WTC11 (cell line): ENCODE data around the gene DDX10.

Experiments
- CREB1 ChIP-seq: sonication (generic); formaldehyde crosslinking; IDR thresholded peaks from 2 replicates; pipeline ENCODE4 v1.8.0; 2023; ENCODE audit warnings: mild to moderate bottlenecking, missing genetic modification reagents
- FOXK1 ChIP-seq: sonication (generic); formaldehyde crosslinking; IDR thresholded peaks from 2 replicates; pipeline ENCODE4 v1.8.0; 2022; ENCODE audit warnings: mild to moderate bottlenecking, moderate library complexity, missing genetic modification reagents
- MAX ChIP-seq: sonication (generic); formaldehyde crosslinking; IDR thresholded peaks from 2 replicates; pipeline ENCODE4 v1.8.0; 2022; ENCODE audit warnings: mild to moderate bottlenecking, missing genetic modification reagents
- TF ChIP-seq, protein P1 (sequence below): fragments of 200-600 bp; IDR thresholded peaks from 2 replicates; pipeline ENCODE4 v1.8.0; 2022; ENCODE audit warnings: antibody characterized with exemption
- TF ChIP-seq, protein P2 (sequence below): sonication (generic); formaldehyde crosslinking; IDR thresholded peaks from 2 replicates; pipeline ENCODE4 v1.8.1; 2023; ENCODE audit warnings: mild to moderate bottlenecking, moderate library complexity, missing genetic modification reagents

- TF ChIP-seq, protein P1, sequence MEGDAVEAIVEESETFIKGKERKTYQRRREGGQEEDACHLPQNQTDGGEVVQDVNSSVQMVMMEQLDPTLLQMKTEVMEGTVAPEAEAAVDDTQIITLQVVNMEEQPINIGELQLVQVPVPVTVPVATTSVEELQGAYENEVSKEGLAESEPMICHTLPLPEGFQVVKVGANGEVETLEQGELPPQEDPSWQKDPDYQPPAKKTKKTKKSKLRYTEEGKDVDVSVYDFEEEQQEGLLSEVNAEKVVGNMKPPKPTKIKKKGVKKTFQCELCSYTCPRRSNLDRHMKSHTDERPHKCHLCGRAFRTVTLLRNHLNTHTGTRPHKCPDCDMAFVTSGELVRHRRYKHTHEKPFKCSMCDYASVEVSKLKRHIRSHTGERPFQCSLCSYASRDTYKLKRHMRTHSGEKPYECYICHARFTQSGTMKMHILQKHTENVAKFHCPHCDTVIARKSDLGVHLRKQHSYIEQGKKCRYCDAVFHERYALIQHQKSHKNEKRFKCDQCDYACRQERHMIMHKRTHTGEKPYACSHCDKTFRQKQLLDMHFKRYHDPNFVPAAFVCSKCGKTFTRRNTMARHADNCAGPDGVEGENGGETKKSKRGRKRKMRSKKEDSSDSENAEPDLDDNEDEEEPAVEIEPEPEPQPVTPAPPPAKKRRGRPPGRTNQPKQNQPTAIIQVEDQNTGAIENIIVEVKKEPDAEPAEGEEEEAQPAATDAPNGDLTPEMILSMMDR: no peak
- TF ChIP-seq, protein P2, sequence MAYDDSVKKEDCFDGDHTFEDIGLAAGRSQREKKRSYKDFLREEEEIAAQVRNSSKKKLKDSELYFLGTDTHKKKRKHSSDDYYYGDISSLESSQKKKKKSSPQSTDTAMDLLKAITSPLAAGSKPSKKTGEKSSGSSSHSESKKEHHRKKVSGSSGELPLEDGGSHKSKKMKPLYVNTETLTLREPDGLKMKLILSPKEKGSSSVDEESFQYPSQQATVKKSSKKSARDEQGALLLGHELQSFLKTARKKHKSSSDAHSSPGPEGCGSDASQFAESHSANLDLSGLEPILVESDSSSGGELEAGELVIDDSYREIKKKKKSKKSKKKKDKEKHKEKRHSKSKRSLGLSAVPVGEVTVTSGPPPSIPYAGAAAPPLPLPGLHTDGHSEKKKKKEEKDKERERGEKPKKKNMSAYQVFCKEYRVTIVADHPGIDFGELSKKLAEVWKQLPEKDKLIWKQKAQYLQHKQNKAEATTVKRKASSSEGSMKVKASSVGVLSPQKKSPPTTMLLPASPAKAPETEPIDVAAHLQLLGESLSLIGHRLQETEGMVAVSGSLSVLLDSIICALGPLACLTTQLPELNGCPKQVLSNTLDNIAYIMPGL (CRISPR knock-in tag): no peak
- no peak for TF ChIP-seq FOXK1 (CRISPR knock-in tag)
- no peak for TF ChIP-seq MAX (CRISPR knock-in tag)
- TF ChIP-seq CREB1: no peak
These were observed 257.4 kb downstream of the DDX10 start for GRCh38 chr11:108922241-108922640.
